A549 (cell line): ENCODE measurements around the gene SYPL1.

Source experiments
- BCL3 ChIP-seq: fragments of >200 bp; sonication (Bioruptor Twin); formaldehyde crosslinking; IDR thresholded peaks from 3 replicates; pipeline ENCODE4 v1.6.1; 2016
- CTCF ChIP-seq: fragments of >200 bp; sonication (Bioruptor Twin); formaldehyde crosslinking; IDR thresholded peaks from 3 replicates; pipeline ENCODE4 v1.5.1; 2016
- ELK1 ChIP-seq: fragments of 150-350 bp; IDR thresholded peaks from 2 replicates; pipeline ENCODE4 v1.6.1; 2014; ENCODE audit warnings: low read depth, mild to moderate bottlenecking, low read length
- EP300 ChIP-seq, 2 experiments: fragments of >200 bp; sonication (Bioruptor Twin); formaldehyde crosslinking; IDR thresholded peaks; 2 replicates in 1 of 2; 3 replicates in 1 of 2; pipeline ENCODE4 v1.6.1; 2016 to 2017
- KDM1A ChIP-seq: fragments of 200-600 bp; sonication (generic); IDR thresholded peaks from 2 replicates; pipeline ENCODE4 v1.6.1; 2016; ENCODE audit warnings: low read depth, mild to moderate bottlenecking
- MAFK ChIP-seq: fragments of 450-650 bp; IDR thresholded peaks from 2 replicates; pipeline ENCODE4 v1.6.1; 2014; ENCODE audit not compliant: partially characterized antibody
- RCOR1 ChIP-seq: fragments of 150-350 bp; IDR thresholded peaks from 2 replicates; pipeline ENCODE4 v1.6.1; 2014; ENCODE audit warnings: antibody characterized with exemption, low read length, low read depth
- RFX5 ChIP-seq: fragments of 450-650 bp; IDR thresholded peaks from 2 replicates; pipeline ENCODE4 v1.7.1; 2014; ENCODE audit warnings: antibody characterized with exemption, mild to moderate bottlenecking, moderate library complexity

GRCh38 chr7:106071356-106071998 lies 40.6 kb downstream of the SYPL1 start:
- TF ChIP-seq EP300 (IDR thresholded peaks at IDR 0.05) = no peak
- TF ChIP-seq CTCF = no peak
- no peak for TF ChIP-seq MAFK
- TF ChIP-seq RFX5 = no peak
- no peak for TF ChIP-seq KDM1A
- no peak for TF ChIP-seq BCL3
- TF ChIP-seq ELK1 = no peak
- TF ChIP-seq RCOR1 = no peak
